Iris pigment epithelial cell (primary cell): ENCODE measurements around the gene MCMBP.

Source experiments
- DNase-seq: peaks from one replicate; pipeline ENCODE4 v3.0.0-alpha.2; 2011; ENCODE audit warnings: low read depth

MCMBP gene

GRCh38 chr10:119783665-119784027 is 89.0 kb downstream of the MCMBP start:
- no peak for DNase-seq

- no peak for DNase-seq
These were observed 89.5 kb downstream of the MCMBP start for GRCh38 chr10:119782981-119783664.

DNA sequence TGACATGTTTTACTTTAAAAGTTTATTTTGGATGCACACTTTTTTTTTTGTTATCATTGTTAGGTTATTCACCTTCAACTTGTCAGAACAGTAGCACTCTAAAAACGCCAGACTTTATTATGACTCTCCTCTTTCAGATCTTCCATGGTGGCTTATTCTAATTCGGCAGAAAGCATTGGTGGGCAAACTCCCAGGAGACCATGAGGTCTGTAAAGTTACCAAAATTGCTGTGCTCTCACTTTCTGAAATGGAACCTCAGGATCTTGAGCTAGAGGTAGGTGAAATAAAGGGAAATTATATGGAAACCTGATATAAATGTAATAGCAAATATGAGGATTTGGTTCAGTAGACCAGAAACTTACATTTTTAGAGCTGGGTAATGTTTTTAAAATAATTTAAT is 91.1 kb downstream of the MCMBP start:
- no peak for DNase-seq

DNA sequence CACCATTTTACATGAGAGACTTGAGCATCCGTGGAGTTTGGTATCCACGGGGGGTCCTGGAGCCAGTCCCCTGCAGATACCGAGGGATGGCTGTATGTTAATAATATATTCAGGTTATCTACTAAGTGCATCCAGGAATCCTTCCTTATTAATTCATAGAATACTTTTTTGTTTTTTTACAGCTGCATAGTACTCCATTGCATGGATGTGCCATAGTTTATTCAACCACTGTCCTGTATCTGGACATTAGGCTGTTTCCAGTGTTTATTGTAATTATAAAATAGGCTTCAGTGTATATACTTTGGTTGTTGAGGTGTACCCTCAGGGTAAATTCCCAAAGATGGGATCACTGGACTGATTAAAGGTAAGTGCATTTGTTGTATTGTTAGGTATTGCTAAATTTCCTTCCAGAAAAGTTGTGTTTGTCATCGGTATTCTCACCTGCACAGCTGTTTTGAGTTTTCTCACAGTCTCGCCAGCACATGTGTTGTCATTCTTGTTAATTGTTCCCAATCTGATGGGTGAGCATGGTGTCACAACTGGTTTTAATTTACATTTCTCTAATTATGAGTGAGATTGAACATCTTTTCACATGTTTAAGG is 91.7 kb downstream of the MCMBP start:
- no peak for DNase-seq
